SH-SY5Y (cell line): Measurements from ENCODE around the gene RERE.

Source experiments
- GATA2 ChIP-seq: IDR thresholded peaks from 2 replicates; pipeline ENCODE4 v1.6.1; 2011; ENCODE audit warnings: mild to moderate bottlenecking, low read depth, low read length
- GATA3 ChIP-seq: IDR thresholded peaks from 2 replicates; pipeline ENCODE4 v1.6.1; 2011; ENCODE audit warnings: low read depth, mild to moderate bottlenecking, low read length, moderate library complexity

- TF ChIP-seq GATA2 (no peak), GATA3 (no peak)
Measured at GRCh38 chr1:8377271-8377981, 440.0 kb downstream of the RERE start.
